CD4-positive, CD25-positive, alpha-beta regulatory T cell (primary cell): ENCODE measurements around the gene IFIT1. TPM values are rescaled to one million over a fixed set of nuclear protein-coding genes. Genes with fewer than 3 reads are reported as not detected.

Source experiments
- ATAC-seq, 2 donors: fragments of 150-1000 bp; cut with Tn5 transposase; one replicate each; pipeline ENCODE4 v1.10.0; 2021; ENCODE audit warnings: low read depth in 2 of 2, moderate number of reproducible peaks in 2 of 2, moderate library complexity in 1 of 2
- DNase-seq, 3 donors: peaks; one replicate each; pipeline versions ENCODE4 v3.0.0 to v3.0.0-alpha.2; 2012 to 2022; ENCODE audit warnings: mixed read lengths in 1 of 3
- H3K27ac ChIP-seq: one replicate; pipeline ENCODE4 v1.7.0; 2013; ENCODE audit warnings: mild to moderate bottlenecking, low read length; ENCODE audit not compliant: insufficient read depth, poor library complexity, severe bottlenecking
- H3K27me3 ChIP-seq: one replicate; pipeline ENCODE4 v1.7.0; 2013; ENCODE audit warnings: low read length; ENCODE audit not compliant: control insufficient read depth, insufficient read depth
- H3K36me3 ChIP-seq: one replicate; pipeline ENCODE4 v1.7.0; 2013; ENCODE audit warnings: mild to moderate bottlenecking, low read length, moderate library complexity; ENCODE audit not compliant: control insufficient read depth, insufficient read depth
- H3K4me1 ChIP-seq: 2 replicates; pipeline ENCODE4 v1.7.0; 2013; ENCODE audit warnings: mild to moderate bottlenecking, low read length; ENCODE audit not compliant: insufficient read depth, control insufficient read depth, poor library complexity, severe bottlenecking
- H3K4me3 ChIP-seq: one replicate; pipeline ENCODE4 v1.7.0; 2013; ENCODE audit warnings: low read depth, mild to moderate bottlenecking, low read length, moderate library complexity
- H3K9me3 ChIP-seq, 2 experiments: 1 replicate in 1 of 2; 2 replicates in 1 of 2; pipeline ENCODE4 v1.7.0; 2013; ENCODE audit warnings: low read length in 2 of 2, mild to moderate bottlenecking in 1 of 2, moderate library complexity in 1 of 2; ENCODE audit not compliant: control insufficient read depth in 2 of 2
- H3K27ac Mint-ChIP-seq, 3 donors: one replicate each; pipeline ENCODE4 v1.8.0; 2020 to 2022; ENCODE audit warnings: mild to moderate bottlenecking in 3 of 3, mixed read lengths in 3 of 3, moderate library complexity in 2 of 3
- H3K27me3 Mint-ChIP-seq: one replicate; pipeline ENCODE4 v1.8.0; 2022; ENCODE audit warnings: mild to moderate bottlenecking, mixed read lengths
- H3K36me3 Mint-ChIP-seq: one replicate; pipeline ENCODE4 v1.8.0; 2020; ENCODE audit warnings: mixed read lengths
- H3K4me1 Mint-ChIP-seq, 4 donors: one replicate each; pipeline ENCODE4 v1.8.0; 2020 to 2022; ENCODE audit warnings: mixed read lengths in 4 of 4, mild to moderate bottlenecking in 1 of 4
- H3K4me3 Mint-ChIP-seq, 4 donors: one replicate each; pipeline ENCODE4 v1.8.0; 2020 to 2022; ENCODE audit warnings: mild to moderate bottlenecking in 4 of 4, mixed read lengths in 4 of 4, moderate library complexity in 3 of 4
- H3K9me3 Mint-ChIP-seq, 7 donors: one replicate each; pipeline ENCODE4 v1.8.0; 2020 to 2022; ENCODE audit warnings: mixed read lengths in 7 of 7, mild to moderate bottlenecking in 3 of 7, moderate library complexity in 2 of 7
- polyA plus RNA-seq, 4 donors: library from polyadenylated mRNA; unstranded; fragments of 300-500 nt; fragmentation: Illumina TruSeq; gene quantifications; one replicate each; pipeline ENCODE4 v1.2.3, GENCODE V29; 2021
- total RNA-seq: library from RNA; stranded (reverse); gene quantifications from one replicate; pipeline ENCODE4 v1.2.3, GENCODE V29; 2022

The IFIT1 gene
- total RNA-seq: 6.1 TPM
- 10 to 100 TPM in 2 of 4 donors, 1 to 10 TPM in 2; 5.5 to 15.9 (median 10.7) TPM for polyA plus RNA-seq

- Histone ChIP-seq H3K27ac (peak within 1 kb of the TSS; percentile 74), H3K9me3 (no peaks in the 10 kb centered on the region), H3K27me3 (no peaks in the 10 kb centered on the region), H3K36me3 (no peaks in the 10 kb centered on the region), H3K4me3 (peak within 1 kb of the TSS; percentile 96), H3K4me1 (peaks cover 26% of the 10 kb centered on the region)
- Mint-ChIP-seq H3K27me3 (no peaks in the 10 kb centered on the region), H3K27ac (peak within 1 kb of the TSS; percentile 90 to 95 (median 95)), H3K9me3 (no peaks in the 10 kb centered on the region), H3K4me3 (peak within 1 kb of the TSS; percentile 81 to 97 (median 93)), H3K4me1 (peaks cover 0 to 48% (median 37%) of the 10 kb centered on the region in 4 donors), H3K36me3 (peaks cover 8% of the 10 kb centered on the region)
- peak; percentile 91 to 92 for ATAC-seq
- peak; percentile 33 to 80 (median 55) for DNase-seq
Measured at GRCh38 chr10:89391907-89392756, at the start of gene IFIT1. TSS of gene IFIT1 (plus strand) at chr10:89392623. CDS start at chr10:89392713, 90 bp downstream.

GRCh38 chr10:89343089-89343767 is 49.2 kb upstream of the IFIT1 start:
- no peaks in the 10 kb centered on the region for H3K27me3 ChIP-seq
- H3K36me3 Mint-ChIP-seq: peaks cover 24% of the 10 kb centered on the region
- H3K27me3 Mint-ChIP-seq: no peaks in the 10 kb centered on the region
- no peak overlapping the region for H3K4me3 ChIP-seq
- H3K9me3 ChIP-seq: no peaks in the 10 kb centered on the region
- peak overlapping the region in 1 of 3 donors; percentile 21 for H3K27ac Mint-ChIP-seq
- no peaks in the 10 kb centered on the region for H3K4me1 ChIP-seq
- peaks cover 0 to 8% (median 2%) of the 10 kb centered on the region in 4 donors for H3K4me1 Mint-ChIP-seq
- ATAC-seq: peak in 1 of 2 donors; percentile 22
- H3K4me3 Mint-ChIP-seq: no peak overlapping the region
- no peak overlapping the region for H3K27ac ChIP-seq
- peaks cover 20% of the 10 kb centered on the region for H3K36me3 ChIP-seq
- no peaks in the 10 kb centered on the region for H3K9me3 Mint-ChIP-seq
- no peak for DNase-seq

- H3K9me3 Mint-ChIP-seq: no peaks in the 10 kb centered on the region
- Histone ChIP-seq H3K4me1 (no peaks in the 10 kb centered on the region), H3K4me3 (no peak overlapping the region), H3K36me3 (peaks cover 11% of the 10 kb centered on the region), H3K27me3 (no peaks in the 10 kb centered on the region), H3K9me3 (no peaks in the 10 kb centered on the region), H3K27ac (no peak overlapping the region)
- peaks cover 15% of the 10 kb centered on the region for H3K36me3 Mint-ChIP-seq
- ATAC-seq: no peak
- H3K27ac Mint-ChIP-seq: no peak overlapping the region
- no peak for DNase-seq
- no peak overlapping the region for H3K4me3 Mint-ChIP-seq
- no peaks in the 10 kb centered on the region for H3K27me3 Mint-ChIP-seq
- peaks cover under 1 to 8% (median 2%) of the 10 kb centered on the region in 4 donors for H3K4me1 Mint-ChIP-seq
Measured at GRCh38 chr10:89344156-89344555, 48.3 kb upstream of the IFIT1 start.

- Mint-ChIP-seq H3K36me3 (peaks cover 5% of the 10 kb centered on the region), H3K4me3 (no peak overlapping the region), H3K27ac (no peak overlapping the region), H3K4me1 (peaks cover 3 to 11% (median 4%) of the 10 kb centered on the region in 4 donors), H3K27me3 (no peaks in the 10 kb centered on the region), H3K9me3 (no peaks in the 10 kb centered on the region)
- H3K4me1 ChIP-seq: peaks cover 2% of the 10 kb centered on the region
- no peaks in the 10 kb centered on the region for H3K27me3 ChIP-seq
- no peak overlapping the region for H3K4me3 ChIP-seq
- H3K9me3 ChIP-seq: no peaks in the 10 kb centered on the region
- DNase-seq (no peak), ATAC-seq (no peak)
- H3K36me3 ChIP-seq: peaks cover 4% of the 10 kb centered on the region
- no peak overlapping the region for H3K27ac ChIP-seq
Measured at GRCh38 chr10:89345367-89346000, 46.9 kb upstream of the IFIT1 start.

- H3K27me3 Mint-ChIP-seq: no peaks in the 10 kb centered on the region
- H3K9me3 Mint-ChIP-seq: no peaks in the 10 kb centered on the region
Measured at GRCh38 chr10:89346405-89347254, 45.8 kb upstream of the IFIT1 start.

GRCh38 chr10:89347701-89348457 is 44.5 kb upstream of the IFIT1 start:
- H3K27ac Mint-ChIP-seq: no peak overlapping the region
- H3K4me1 ChIP-seq: peaks cover 7% of the 10 kb centered on the region
- H3K9me3 Mint-ChIP-seq: no peaks in the 10 kb centered on the region
- DNase-seq: no peak
- H3K27ac ChIP-seq: no peak overlapping the region
- H3K36me3 ChIP-seq: no peaks in the 10 kb centered on the region
- H3K9me3 ChIP-seq: no peaks in the 10 kb centered on the region
- H3K27me3 ChIP-seq: no peaks in the 10 kb centered on the region
- H3K4me3 Mint-ChIP-seq: no peak overlapping the region
- peaks cover 9 to 23% (median 11%) of the 10 kb centered on the region in 4 donors for H3K4me1 Mint-ChIP-seq
- H3K27me3 Mint-ChIP-seq: no peaks in the 10 kb centered on the region
- no peak overlapping the region for H3K4me3 ChIP-seq
- ATAC-seq: no peak
- no peaks in the 10 kb centered on the region for H3K36me3 Mint-ChIP-seq

More at GRCh38 chr10:89346405-89347254, 45.8 kb upstream of the IFIT1 start:
- H3K27ac ChIP-seq: no peak overlapping the region
- no peak overlapping the region for H3K4me3 ChIP-seq
- H3K36me3 ChIP-seq: no peaks in the 10 kb centered on the region
- no peaks in the 10 kb centered on the region for H3K9me3 ChIP-seq
- no peak for DNase-seq
- H3K4me1 ChIP-seq: peaks cover 7% of the 10 kb centered on the region
- H3K27ac Mint-ChIP-seq: peak overlapping the region in 1 of 3 donors; percentile 37
- no peaks in the 10 kb centered on the region for H3K36me3 Mint-ChIP-seq
- no peaks in the 10 kb centered on the region for H3K27me3 ChIP-seq
- ATAC-seq: no peak
- no peak overlapping the region for H3K4me3 Mint-ChIP-seq
- peaks cover 8 to 22% (median 9%) of the 10 kb centered on the region in 4 donors for H3K4me1 Mint-ChIP-seq
